Gastroesophageal sphincter (tissue), 3 donors: ENCODE data around the gene ADAMTS7.

Experiments used
- CTCF ChIP-seq, 4 experiments: fragments of 200-600 bp in 2 of 4; fragments of 450-650 bp in 2 of 4; sonication (generic) in 1 of 4; IDR thresholded peaks; one replicate each; pipeline ENCODE4 v1.5.1; 2017 to 2019; ENCODE audit warnings: antibody characterized with exemption in 4 of 4, mild to moderate bottlenecking in 2 of 4, moderate library complexity in 2 of 4
- POLR2A ChIP-seq, 2 donors: fragments of 450-650 bp; IDR thresholded peaks; one replicate each; pipeline ENCODE4 v1.6.1; 2017; ENCODE audit warnings: antibody characterized with exemption in 2 of 2, mild to moderate bottlenecking in 2 of 2, moderate library complexity in 1 of 2
- POLR2AphosphoS5 ChIP-seq: sonication (generic); formaldehyde crosslinking; IDR thresholded peaks from one replicate; pipeline ENCODE4 v1.6.1; 2017; ENCODE audit warnings: antibody characterized with exemption

GRCh38 chr15:78751602-78751979 lies 59.7 kb downstream of the ADAMTS7 start:
- TF ChIP-seq CTCF (IDR thresholded peaks at IDR 0.05) (no peak), POLR2AphosphoS5 (no peak), POLR2A (IDR thresholded peaks at IDR 0.05) (no peak)
